HepG2 (cell line): ENCODE results near the gene CROCC. TPM values are rescaled to one million over a fixed set of nuclear protein-coding genes. Genes with fewer than 3 reads are reported as not detected.

Experiments
- ATAC-seq: fragments of 200-7000 bp; cut with Tn5 transposase; 3 replicates; pipeline ENCODE4 v1.9.1; 2020; ENCODE audit warnings: mild to moderate bottlenecking, moderate library complexity
- BruUV-seq: library from RNA; stranded (reverse); fragments of 400-500 nt; replicated peaks from 2 replicates; lab custom pipeline; 2021; lab: Mats Ljungman, UMichigan
- CTCF ChIA-PET: fragments of 300-600 bp; formaldehyde crosslinking; extraction: SDS; loops from one replicate; lab custom pipeline; 2021; ENCODE audit warnings: low total read pairs, inconsistent platforms, low intra/inter-chr PET ratio; lab: Yijun Ruan, JAX
- POLR2A ChIA-PET: fragments of 350-600 bp; sonication (Branson Sonifier 250); formaldehyde crosslinking; loops from one replicate; lab custom pipeline; 2020; ENCODE audit warnings: antibody characterized with exemption, inconsistent platforms; lab: Yijun Ruan, JAX
- DNase-seq: peaks from one replicate; pipeline ENCODE4 v3.0.0-alpha.2; 2015; ENCODE audit warnings: low spot score
- FAIRE-seq: peaks from 3 replicates; lab custom pipeline; 2011; peaks lifted over from hg19 to GRCh38; lab: Jason Lieb, UNC
- H2AFZ ChIP-seq: one replicate; pipeline ENCODE4 v1.6.1; 2011; ENCODE audit warnings: low read length, inconsistent platforms
- H3K27ac ChIP-seq: fragments of 300-600 bp; 3 replicates; pipeline ENCODE4 v1.8.0; 2011; ENCODE audit warnings: mixed run types, mild to moderate bottlenecking, mixed read lengths, low read length, inconsistent platforms; ENCODE audit not compliant: insufficient read depth; ENCODE audit errors: extremely low read length
- H3K27me3 ChIP-seq, 2 experiments: fragments of 200-600 bp in 1 of 2; 2 replicates in 1 of 2; 3 replicates in 1 of 2; pipeline versions ENCODE4 v1.6.0 to v1.8.0; 2011; ENCODE audit warnings: low read length in 2 of 2, mild to moderate bottlenecking in 2 of 2, moderate library complexity in 2 of 2, inconsistent platforms in 1 of 2; ENCODE audit not compliant: insufficient read depth in 2 of 2, control insufficient read depth in 1 of 2
- H3K36me3 ChIP-seq, 2 experiments: fragments of 200-600 bp in 1 of 2; replicated peaks in 1 of 2; 2 replicates in 1 of 2; 3 replicates in 1 of 2; pipeline versions ENCODE4 v1.5.1 to v1.8.0; 2011; ENCODE audit warnings: low read length in 2 of 2, inconsistent platforms in 1 of 2; ENCODE audit not compliant: insufficient read depth in 2 of 2, control insufficient read depth in 1 of 2
- H3K4me1 ChIP-seq: 2 replicates; pipeline ENCODE4 v1.5.1; 2012; ENCODE audit warnings: low read length, inconsistent platforms; ENCODE audit not compliant: insufficient read depth
- H3K4me2 ChIP-seq: 2 replicates; pipeline ENCODE4 v1.6.0; 2011; ENCODE audit warnings: low read depth, low read length, inconsistent platforms
- H3K4me3 ChIP-seq, 3 experiments: fragments of 200-600 bp in 1 of 3; sonication (generic), shearing (Covaris generic) in 1 of 3; replicated peaks in 1 of 3; 2 replicates each; pipeline ENCODE4 v1.5.1; 2011 to 2016; ENCODE audit warnings: low read length in 3 of 3, inconsistent platforms in 2 of 3, low read depth in 2 of 3, mild to moderate bottlenecking in 2 of 3, control low read depth in 1 of 3, mixed read lengths in 1 of 3; ENCODE audit not compliant: insufficient read depth in 1 of 3
- H3K79me2 ChIP-seq: one replicate; pipeline ENCODE4 v1.6.1; 2011; ENCODE audit warnings: low read length, inconsistent platforms; ENCODE audit not compliant: insufficient read depth
- H3K9ac ChIP-seq: 2 replicates; pipeline ENCODE4 v1.6.0; 2011; ENCODE audit warnings: mild to moderate bottlenecking, low read depth, low read length, inconsistent platforms; ENCODE audit not compliant: insufficient read depth
- H3K9me3 ChIP-seq: 2 replicates; pipeline ENCODE4 v1.5.1; 2012; ENCODE audit warnings: mild to moderate bottlenecking, low read length
- H4K20me1 ChIP-seq: 2 replicates; pipeline ENCODE4 v1.6.0; 2011; ENCODE audit warnings: inconsistent platforms, mild to moderate bottlenecking, low read length, moderate library complexity; ENCODE audit not compliant: insufficient read depth
- HNRNPK ChIP-seq: fragments of 200-400 bp; formaldehyde crosslinking; IDR thresholded peaks from 2 replicates; pipeline ENCODE4 v1.6.1; 2018; ENCODE audit warnings: low read length, low read depth, moderate library complexity, mild to moderate bottlenecking; ENCODE audit not compliant: poor library complexity, severe bottlenecking
- PRDM4 ChIP-seq: sonication (generic); formaldehyde crosslinking; IDR thresholded peaks from 2 replicates; pipeline ENCODE4 v1.9.0; 2021; ENCODE audit warnings: missing genetic modification reagents, borderline replicate concordance
- SMARCC2 ChIP-seq: fragments of 450-650 bp; IDR thresholded peaks from 2 replicates; pipeline ENCODE4 v1.6.1; 2017; ENCODE audit warnings: antibody characterized with exemption, mild to moderate bottlenecking
- YY1 ChIP-seq: IDR thresholded peaks from 2 replicates; pipeline ENCODE4 v1.6.1; 2011; ENCODE audit warnings: low read length, low read depth, moderate library complexity, mild to moderate bottlenecking; ENCODE audit not compliant: insufficient read depth, insufficient replicate concordance
- ZBTB14 ChIP-seq: sonication (generic); formaldehyde crosslinking; IDR thresholded peaks from 2 replicates; pipeline ENCODE4 v1.4.0; 2020; ENCODE audit warnings: missing genetic modification reagents
- WGBS: methylation state at CpG from one replicate; pipeline ENCODE4 v1.1.6; 2017; ENCODE audit warnings: low lambda C conversion rate; 5-methylcytosine and 5-hydroxymethylcytosine counted together
- in situ Hi-C: cut with HindIII; loops from 2 replicates; pipeline ENCODE4 v1.10.0; 2017; ENCODE audit warnings: low pct_unique_long_range_greater_than_20kb; ENCODE audit not compliant: extremely low pct_ligation_motif_present
- intact Hi-C: fragments of 100-400 bp; cut with micrococcal nuclease; formaldehyde crosslinking; loops from one replicate; pipeline ENCODE4 v1.10.0; 2022; ENCODE audit not compliant: unreplicated experiment
- polyA plus RNA-seq, 8 experiments: library from polyadenylated mRNA; depleted of rRNA in 3 of 8; stranded (reverse) in 7 of 8; unstranded in 1 of 8; fragments of >200 nt; fragmentation: Illumina TruSeq in 4 of 8; extraction: Trizol in 4 of 8; gene quantifications; 2 replicates each; pipeline versions ENCODE4 v1.2.1 to v1.2.3, GENCODE V29; 2011 to 2016; ENCODE audit warnings: low read depth in 4 of 8, missing spikeins in 1 of 8, mixed read lengths in 1 of 8; ENCODE audit not compliant: insufficient read depth in 1 of 8
- total RNA-seq, 5 experiments: library from RNA; depleted of rRNA; stranded (reverse); fragments of >200 nt; fragmentation: Illumina TruSeq; extraction: Trizol; gene quantifications; 2 replicates each; pipeline ENCODE4 v1.2.3, GENCODE V29; 2016; ENCODE audit warnings: low read depth in 1 of 5

Gene CROCC
- total and polyA plus RNA-seq, 2 of the 13 experiments (the other 11 are each of a cell fraction or from before 2014, with no cell fraction given): 7.8 to 15.5 TPM

GRCh38 chr1:16998589-16998988 lies 76.9 kb downstream of the CROCC start:
- ATAC-seq: no peak
- no peak for FAIRE-seq
- WGBS: 94% methylated on average over 10 of the region's 10 CpGs
- H2AFZ ChIP-seq: no peak overlapping the region
- no peaks in the 10 kb centered on the region for H3K27me3 ChIP-seq
- no peak overlapping the region for H3K4me2 ChIP-seq
- no peak overlapping the region for H3K4me3 ChIP-seq
- H4K20me1 ChIP-seq: no peaks in the 10 kb centered on the region
- H3K9me3 ChIP-seq: no peaks in the 10 kb centered on the region
- no peaks in the 10 kb centered on the region for H3K79me2 ChIP-seq
- no peak for TF ChIP-seq PRDM4 (CRISPR knock-in tag)
- TF ChIP-seq, all 625 proteins: peak for 0
- intact Hi-C loops (no loop called here), in situ Hi-C loops (no loop called here)
- H3K4me1 ChIP-seq: no peaks in the 10 kb centered on the region
- peaks cover 6 to 10% of the 10 kb centered on the region in 2 experiments; a peak in 3 of 5 replicates for H3K36me3 ChIP-seq
- BruUV-seq: no TSS peak
- ChIA-PET CTCF (no interaction called here), POLR2A (no interaction called here)
- H3K9ac ChIP-seq: no peak overlapping the region
- H3K27ac ChIP-seq: no peak overlapping the region
- no peak for DNase-seq

GRCh38 chr1:16999863-17000262 lies 78.1 kb downstream of the CROCC start:
- 93% methylated on average over 7 of the region's 8 CpGs for WGBS
- in situ Hi-C loops: no loop called here
- Histone ChIP-seq H3K4me3 (no peak overlapping the region), H3K4me1 (no peaks in the 10 kb centered on the region), H3K36me3 (peaks cover 8 to 17% of the 10 kb centered on the region in 2 experiments; a peak in 3 of 5 replicates), H3K4me2 (no peak overlapping the region), H3K9me3 (no peaks in the 10 kb centered on the region), H3K27ac (no peak overlapping the region), H3K9ac (no peak overlapping the region), H2AFZ (no peak overlapping the region), H4K20me1 (no peaks in the 10 kb centered on the region), H3K79me2 (no peaks in the 10 kb centered on the region), H3K27me3 (no peaks in the 10 kb centered on the region)
- ChIA-PET POLR2A (no interaction called here), CTCF (no interaction called here)
- intact Hi-C loops: no loop called here
- ATAC-seq (no peak), FAIRE-seq (no peak), DNase-seq (no peak)
- TF ChIP-seq ZBTB14 (no peak), YY1 (no peak), SMARCC2 (no peak), HNRNPK (no peak)
- BruUV-seq: no TSS peak
